Measurements from ENCODE around the gene RFPL1. TPM values are rescaled to one million over a fixed set of nuclear protein-coding genes. Genes with fewer than 3 reads are reported as not detected.
"Not testable (repeated sequence)": the region's sequence is repeated elsewhere in the genome, so short reads cannot be mapped to it uniquely, and the experiment has no call there.

RFPL1 gene
- under 1 TPM in 2 of 5 experiments, not detected in 3; 0.15 to 0.24 TPM for total RNA-seq
- under 1 TPM in 1 of 2 donors, not detected in 1; 0.14 TPM for polyA plus RNA-seq
- not detected for total RNA-seq

DNA sequence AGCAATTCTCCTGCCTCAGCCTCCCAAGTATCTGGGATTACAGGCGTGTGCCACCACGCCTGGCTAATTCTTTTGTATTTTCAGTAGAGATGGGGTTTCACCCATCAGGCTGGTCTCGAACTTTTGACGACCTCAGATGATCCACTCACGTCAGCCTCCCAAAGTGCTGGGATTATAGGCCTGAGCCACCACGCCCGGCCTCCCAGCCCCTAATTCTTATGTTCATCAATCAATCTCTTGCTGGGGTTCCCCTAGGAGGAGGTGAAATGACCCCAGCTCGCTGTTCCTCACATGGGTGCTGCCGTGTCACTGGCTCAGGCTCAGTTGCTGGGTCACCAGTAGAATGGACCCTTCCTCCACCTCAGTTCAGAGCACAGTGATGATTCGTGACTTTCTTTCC lies at the start of gene RFPL1:
Gene RFPL1, plus strand, starts transcription at position 301 of the 400 bp plus-strand sequence.
- intact Hi-C loops (cut with micrococcal nuclease); H3K36me3 Mint-ChIP-seq; H3K27ac ChIP-seq (ENCODE audit: low read depth, low read length); H3K27ac Mint-ChIP-seq; H3K9me3 Mint-ChIP-seq; H3K4me3 ChIP-seq (ENCODE audit: low read length); H3K4me1 Mint-ChIP-seq; DNase-seq; ATAC-seq; H3K27me3 ChIP-seq (ENCODE audit: control insufficient read depth in 2 of 2, insufficient read depth in 2 of 2, low read length in 2 of 2); POLR2A ChIA-PET; H3K9me3 ChIP-seq (ENCODE audit: control insufficient read depth in 2 of 3, low read length in 3 of 3); H3K4me3 Mint-ChIP-seq; H3K36me3 ChIP-seq (ENCODE audit: control insufficient read depth in 2 of 3, insufficient read depth in 3 of 3, low read length in 3 of 3); H3K4me1 ChIP-seq (ENCODE audit: control insufficient read depth in 2 of 2, insufficient read depth in 2 of 2, low read length in 2 of 2): not testable (repeated sequence)
- peaks cover 4 to 25% (median 16%) of the 10 kb centered on the region in 5 donors for H3K27me3 Mint-ChIP-seq
- CTCF ChIA-PET, result interaction anchor here (0.6 kb wide), 1 partner anchor 474 kb away, joined by 3 read pairs; no protein-coding TSS in a partner anchor

GRCh38 chr22:29388759-29389090 lies 49.7 kb upstream of the RFPL1 start:
- ATAC-seq (no peak), DNase-seq (no peak)
- ChIA-PET CTCF (no interaction called here), POLR2A (interaction anchor here (0.8 to 1.0 kb wide), 2 partner anchors 168 to 235 kb away, joined by 3 to 4 read pairs; no protein-coding TSS in a partner anchor)
- Mint-ChIP-seq H3K4me3 (peak overlapping the region; percentile 91 to 96 (median 94)), H3K36me3 (peaks cover 0 to 4% (median 2%) of the 10 kb centered on the region in 5 donors), H3K27ac (peak overlapping the region; percentile 87 to 97 (median 90)), H3K4me1 (peaks cover 31 to 49% (median 46%) of the 10 kb centered on the region in 7 donors), H3K27me3 (no peaks in the 10 kb centered on the region), H3K9me3 (no peaks in the 10 kb centered on the region)
- intact Hi-C loops (cut with micrococcal nuclease), result loop anchor here (1.0 to 10.0 kb wide), 6 partner anchors 27 to 1204 kb away; partner anchors contain the start of genes THOC5 (in 2 of the 2), CHEK2 (in 1 of the 2), HSCB (in 1 of the 2) and PES1 (in 1 of the 2)
- Histone ChIP-seq H3K27ac (ENCODE audit: low read depth, low read length) (peak overlapping the region; percentile 73), H3K4me3 (ENCODE audit: low read length) (peak overlapping the region; percentile 87), H3K36me3 (ENCODE audit: control insufficient read depth in 2 of 3, insufficient read depth in 3 of 3, low read length in 3 of 3) (peaks cover 0 to 7% (median 0%) of the 10 kb centered on the region in 3 experiments), H3K27me3 (ENCODE audit: control insufficient read depth in 2 of 2, insufficient read depth in 2 of 2, low read length in 2 of 2) (no peaks in the 10 kb centered on the region), H3K4me1 (ENCODE audit: control insufficient read depth in 2 of 2, insufficient read depth in 2 of 2, low read length in 2 of 2) (peaks cover 7 to 13% of the 10 kb centered on the region in 2 donors), H3K9me3 (ENCODE audit: control insufficient read depth in 2 of 3, low read length in 3 of 3) (no peaks in the 10 kb centered on the region)

GRCh38 chr22:29390270-29390669 lies 48.1 kb upstream of the RFPL1 start:
- Histone ChIP-seq H3K9me3 (ENCODE audit: control insufficient read depth in 2 of 3, low read length in 3 of 3) (no peaks in the 10 kb centered on the region), H3K36me3 (ENCODE audit: control insufficient read depth in 2 of 3, insufficient read depth in 3 of 3, low read length in 3 of 3) (no peaks in the 10 kb centered on the region), H3K4me3 (ENCODE audit: low read length) (no peak overlapping the region), H3K27me3 (ENCODE audit: control insufficient read depth in 2 of 2, insufficient read depth in 2 of 2, low read length in 2 of 2) (no peaks in the 10 kb centered on the region), H3K4me1 (ENCODE audit: control insufficient read depth in 2 of 2, insufficient read depth in 2 of 2, low read length in 2 of 2) (peaks cover 7 to 13% of the 10 kb centered on the region in 2 donors), H3K27ac (ENCODE audit: low read depth, low read length) (no peak overlapping the region)
- intact Hi-C loops (cut with micrococcal nuclease), result no loop called here
- H3K9me3 Mint-ChIP-seq, result no peaks in the 10 kb centered on the region
- H3K27me3 Mint-ChIP-seq, result no peaks in the 10 kb centered on the region
- ChIA-PET POLR2A (no interaction called here), CTCF (no interaction called here)
- H3K4me3 Mint-ChIP-seq, result no peak overlapping the region
- no peak overlapping the region for H3K27ac Mint-ChIP-seq
- no peaks in the 10 kb centered on the region for H3K36me3 Mint-ChIP-seq
- no peak for DNase-seq
- peaks cover 32 to 44% (median 40%) of the 10 kb centered on the region in 7 donors for H3K4me1 Mint-ChIP-seq
- no peak for ATAC-seq

GRCh38 chr22:29391546-29391945 lies 46.8 kb upstream of the RFPL1 start:
- Mint-ChIP-seq H3K4me1 (peaks cover 22 to 32% (median 30%) of the 10 kb centered on the region in 7 donors), H3K9me3 (no peaks in the 10 kb centered on the region), H3K27me3 (no peaks in the 10 kb centered on the region), H3K36me3 (no peaks in the 10 kb centered on the region), H3K4me3 (peak overlapping the region in 2 of 10 donors; percentile 48 to 67), H3K27ac (peak overlapping the region in 5 of 9 donors; percentile 33 to 71 (median 59))
- Histone ChIP-seq H3K36me3 (ENCODE audit: control insufficient read depth in 2 of 3, insufficient read depth in 3 of 3, low read length in 3 of 3) (no peaks in the 10 kb centered on the region), H3K9me3 (ENCODE audit: control insufficient read depth in 2 of 3, low read length in 3 of 3) (no peaks in the 10 kb centered on the region), H3K27me3 (ENCODE audit: control insufficient read depth in 2 of 2, insufficient read depth in 2 of 2, low read length in 2 of 2) (no peaks in the 10 kb centered on the region), H3K4me1 (ENCODE audit: control insufficient read depth in 2 of 2, insufficient read depth in 2 of 2, low read length in 2 of 2) (peaks cover 7 to 13% of the 10 kb centered on the region in 2 donors), H3K4me3 (ENCODE audit: low read length) (no peak overlapping the region), H3K27ac (ENCODE audit: low read depth, low read length) (no peak overlapping the region)
- intact Hi-C loops (cut with micrococcal nuclease), result no loop called here
- ChIA-PET POLR2A (no interaction called here), CTCF (no interaction called here)
- DNase-seq (no peak), ATAC-seq (no peak)

DNA sequence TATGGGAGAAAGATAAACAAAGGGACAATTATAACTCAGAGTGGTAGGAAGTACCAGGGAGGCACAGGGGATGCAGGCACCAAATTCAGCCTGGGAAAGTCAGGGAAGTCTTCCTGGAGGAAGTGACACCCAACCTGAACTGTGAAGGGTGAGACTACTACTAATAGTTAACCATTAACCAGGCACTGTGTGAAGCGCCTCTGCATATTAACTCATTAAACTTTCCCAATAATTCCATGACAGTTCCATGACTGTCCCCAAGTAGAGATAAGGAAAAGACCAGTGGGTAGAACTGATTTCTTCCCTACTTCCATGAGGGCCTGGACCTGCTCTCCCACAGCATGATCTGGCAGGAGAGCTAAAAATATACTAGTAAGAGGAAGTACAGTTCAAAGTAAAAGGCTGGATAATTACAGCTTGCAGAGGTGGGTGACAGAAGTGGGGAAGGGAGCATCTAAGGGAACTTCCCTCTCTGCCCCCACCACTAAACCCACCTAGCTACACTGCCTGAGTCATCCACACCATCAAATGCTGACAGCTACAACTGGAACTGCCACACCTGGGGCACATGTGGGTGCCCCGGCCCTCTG lies 45.3 kb upstream of the RFPL1 start:
- Histone ChIP-seq H3K27ac (ENCODE audit: low read depth, low read length) (no peak overlapping the region), H3K27me3 (ENCODE audit: control insufficient read depth in 2 of 2, insufficient read depth in 2 of 2, low read length in 2 of 2) (no peaks in the 10 kb centered on the region), H3K9me3 (ENCODE audit: control insufficient read depth in 2 of 3, low read length in 3 of 3) (no peaks in the 10 kb centered on the region), H3K4me1 (ENCODE audit: control insufficient read depth in 2 of 2, insufficient read depth in 2 of 2, low read length in 2 of 2) (peaks cover 6 to 7% of the 10 kb centered on the region in 2 donors), H3K4me3 (ENCODE audit: low read length) (no peak overlapping the region), H3K36me3 (ENCODE audit: control insufficient read depth in 2 of 3, insufficient read depth in 3 of 3, low read length in 3 of 3) (no peaks in the 10 kb centered on the region)
- no peaks in the 10 kb centered on the region for H3K9me3 Mint-ChIP-seq
- CTCF ChIA-PET, result interaction anchor here (0.6 to 0.9 kb wide), 2 partner anchors 8 to 131 kb away, joined by 4 read pairs; no protein-coding TSS in a partner anchor
- intact Hi-C loops (cut with micrococcal nuclease), result no loop called here
- ATAC-seq (no peak), DNase-seq (no peak)
- H3K36me3 Mint-ChIP-seq, result no peaks in the 10 kb centered on the region
- H3K4me1 Mint-ChIP-seq, result peaks cover 11 to 19% (median 16%) of the 10 kb centered on the region in 7 donors
- no peaks in the 10 kb centered on the region for H3K27me3 Mint-ChIP-seq
- POLR2A ChIA-PET, result no interaction called here
- H3K4me3 Mint-ChIP-seq, result no peak overlapping the region
- H3K27ac Mint-ChIP-seq, result no peak overlapping the region

DNA sequence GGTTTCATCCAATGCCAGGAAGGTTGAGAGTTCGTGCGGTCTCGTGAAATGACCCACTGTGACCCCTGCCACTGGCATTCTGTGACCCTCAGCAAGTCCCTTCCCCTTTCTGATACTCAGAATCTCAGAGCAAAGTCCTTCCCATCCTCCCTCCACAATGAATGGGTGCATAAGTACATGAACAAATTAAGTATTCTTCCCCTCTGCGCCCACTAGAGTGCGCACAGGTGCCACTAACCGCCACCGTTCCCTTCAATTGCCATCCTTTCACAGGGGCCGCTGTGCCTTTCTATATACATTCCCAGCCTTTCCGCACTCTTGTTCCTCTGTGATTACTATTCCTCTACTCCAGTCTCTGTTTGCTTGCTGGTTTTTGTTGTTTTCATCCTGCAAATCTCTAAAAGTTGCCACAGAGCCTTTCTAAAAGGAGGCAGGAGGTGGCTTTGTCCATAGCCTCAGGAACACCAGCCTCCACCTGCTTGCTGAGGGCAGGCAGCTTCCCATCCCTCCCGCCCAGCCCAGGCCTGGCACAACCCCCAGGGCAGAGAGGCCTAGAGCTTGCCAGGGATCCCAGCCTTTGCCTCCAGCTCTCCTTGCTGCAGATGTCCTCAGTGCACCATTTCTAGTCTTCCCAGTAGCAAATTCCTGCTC lies 43.3 kb upstream of the RFPL1 start:
- H3K27me3 ChIP-seq (ENCODE audit: control insufficient read depth in 2 of 2, insufficient read depth in 2 of 2, low read length in 2 of 2), result no peaks in the 10 kb centered on the region
- no peaks in the 10 kb centered on the region for H3K27me3 Mint-ChIP-seq
- H3K4me1 Mint-ChIP-seq, result peaks cover 7 to 19% (median 8%) of the 10 kb centered on the region in 7 donors
- H3K27ac ChIP-seq (ENCODE audit: low read depth, low read length), result no peak overlapping the region
- intact Hi-C loops (cut with micrococcal nuclease), result loop anchor here (1.0 to 5.0 kb wide), 9 partner anchors 20 to 694 kb away; partner anchors contain the start of genes NIPSNAP1 (in 2 of the 2) and THOC5 (in 1 of the 2)
- ChIA-PET POLR2A (interaction anchor here (0.7 kb wide), 1 partner anchor 9 kb away, joined by 4 read pairs; no protein-coding TSS in a partner anchor), CTCF (interaction anchor here (2.5 kb wide), 1 partner anchor 130 kb away, joined by 12 read pairs; no protein-coding TSS in a partner anchor)
- no peaks in the 10 kb centered on the region for H3K36me3 ChIP-seq (ENCODE audit: control insufficient read depth in 2 of 3, insufficient read depth in 3 of 3, low read length in 3 of 3)
- H3K4me3 ChIP-seq (ENCODE audit: low read length), result no peak overlapping the region
- H3K36me3 Mint-ChIP-seq, result no peaks in the 10 kb centered on the region
- no peaks in the 10 kb centered on the region for H3K9me3 Mint-ChIP-seq
- no peaks in the 10 kb centered on the region for H3K9me3 ChIP-seq (ENCODE audit: control insufficient read depth in 2 of 3, low read length in 3 of 3)
- peak overlapping the region in 2 of 9 donors; percentile 38 to 52 for H3K27ac Mint-ChIP-seq
- H3K4me3 Mint-ChIP-seq, result peak overlapping the region in 1 of 10 donors; percentile 23
- DNase-seq, result peak; percentile 43 to 70 (median 64)
- peak; percentile 98 for ATAC-seq
- no peaks in the 10 kb centered on the region for H3K4me1 ChIP-seq (ENCODE audit: control insufficient read depth in 2 of 2, insufficient read depth in 2 of 2, low read length in 2 of 2)

Measured in naive thymus-derived CD4-positive, alpha-beta T cell (primary cell).